Myocyte (in vitro differentiated cells): Measurements from ENCODE around the gene NEURL1. TPM values are rescaled to one million over a fixed set of nuclear protein-coding genes. Genes with fewer than 3 reads are reported as not detected.
A peak's percentile ranks its signal among the peaks of the same experiment; 100 is the strongest.
"Not testable (repeated sequence)": the region's sequence is repeated elsewhere in the genome, so short reads cannot be mapped to it uniquely, and the experiment has no call there.

Source experiments
- DNase-seq: peaks from one replicate; pipeline ENCODE4 v3.0.0-alpha.2; 2012; ENCODE audit warnings: low read depth
- total RNA-seq: library from RNA; depleted of rRNA; stranded (reverse); fragments of >200 nt; gene quantifications from 2 replicates; pipeline ENCODE4 v1.2.3, GENCODE V29; 2014

Gene NEURL1
- total RNA-seq, 1 donor from 2014 or later: 12.1 TPM

DNA sequence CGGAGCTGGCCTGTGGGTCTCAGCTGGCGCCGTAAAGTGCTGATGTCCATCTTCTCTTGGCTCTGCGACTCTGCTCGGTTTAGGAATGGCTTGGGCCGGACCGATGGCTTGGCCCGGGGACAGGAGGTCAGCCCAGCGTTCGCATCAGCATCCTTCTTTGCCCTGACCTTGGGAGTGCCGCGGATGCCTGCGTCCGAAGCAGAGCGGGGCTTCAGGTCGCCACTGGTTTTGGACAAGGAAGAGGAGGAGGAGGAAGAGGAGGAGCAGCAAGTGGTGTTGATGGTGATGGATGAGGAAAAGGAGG lies 109.3 kb downstream of the NEURL1 start:
- no peak for DNase-seq

DNA sequence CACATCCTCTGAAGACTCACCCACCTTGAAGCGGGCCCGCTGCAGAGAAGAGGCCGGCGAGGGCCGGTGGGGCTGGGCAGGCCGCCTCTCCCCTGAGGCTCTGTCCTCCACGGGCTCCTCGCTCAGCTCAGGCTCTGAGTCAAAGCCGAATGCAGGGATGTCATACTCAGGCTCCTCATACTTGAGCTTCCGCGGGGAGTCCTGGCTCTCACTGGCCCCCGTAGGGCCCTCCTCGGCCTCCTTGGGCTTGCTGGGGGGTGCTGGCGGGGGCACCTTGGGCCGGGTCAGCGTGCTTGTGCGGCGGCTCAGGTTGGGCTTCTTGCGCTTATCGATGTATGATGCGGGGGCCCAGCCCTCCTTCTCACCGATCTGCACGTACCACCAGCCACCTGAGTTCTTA lies 109.9 kb downstream of the NEURL1 start:
- DNase-seq: no peak

DNA sequence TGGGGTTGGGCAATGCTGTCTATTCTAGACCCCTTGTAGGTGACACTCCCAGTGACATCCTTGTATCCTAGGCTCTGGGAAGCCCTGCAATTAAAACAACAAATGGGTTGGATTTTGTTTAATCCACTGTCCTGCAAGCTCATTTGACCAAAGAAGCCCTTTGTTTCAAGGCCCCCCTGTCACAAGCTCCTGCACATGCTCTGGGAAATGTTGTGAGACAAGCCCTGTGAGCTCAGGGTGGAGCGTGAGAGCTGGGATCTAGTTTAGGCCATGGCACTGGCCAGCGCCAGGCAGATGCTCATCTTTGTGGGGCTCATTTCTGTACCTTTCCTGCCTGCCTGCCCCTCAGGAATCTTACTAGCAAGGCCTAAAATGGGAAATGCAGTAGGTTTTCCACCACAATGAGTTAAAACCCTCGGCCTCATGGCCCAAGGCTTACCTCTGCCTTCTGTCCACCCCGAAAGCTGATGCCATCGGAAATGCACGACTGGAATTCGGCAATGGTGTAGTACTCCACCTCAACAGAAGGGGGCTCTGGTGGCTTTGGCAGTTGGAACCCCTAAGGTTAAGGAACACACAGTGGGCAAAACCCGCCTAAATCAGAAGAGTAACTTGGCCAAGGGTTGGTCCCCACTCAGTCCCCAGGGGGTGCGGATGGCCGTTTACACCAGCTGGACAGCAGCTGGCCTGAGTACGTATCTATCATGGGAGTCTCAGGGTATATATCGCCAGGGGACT lies 112.0 kb downstream of the NEURL1 start:
- DNase-seq: peak; percentile 59

DNA sequence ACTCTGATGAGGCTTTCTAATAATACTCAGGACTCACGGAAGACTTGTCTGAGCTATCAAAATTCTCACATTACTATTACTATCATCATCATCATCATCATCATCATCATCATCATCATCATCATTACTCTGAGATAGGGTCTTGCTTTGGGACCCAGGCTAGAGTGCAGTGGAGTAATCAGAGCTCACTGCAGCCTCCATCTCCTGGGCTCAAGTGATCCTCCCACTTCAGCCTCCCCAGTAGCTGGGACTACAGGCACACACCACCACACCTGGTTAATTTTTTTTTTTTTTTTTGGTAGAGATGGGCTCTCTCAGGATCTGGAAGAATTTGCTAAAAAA lies 112.6 kb downstream of the NEURL1 start:
- not testable (repeated sequence) for DNase-seq

DNA sequence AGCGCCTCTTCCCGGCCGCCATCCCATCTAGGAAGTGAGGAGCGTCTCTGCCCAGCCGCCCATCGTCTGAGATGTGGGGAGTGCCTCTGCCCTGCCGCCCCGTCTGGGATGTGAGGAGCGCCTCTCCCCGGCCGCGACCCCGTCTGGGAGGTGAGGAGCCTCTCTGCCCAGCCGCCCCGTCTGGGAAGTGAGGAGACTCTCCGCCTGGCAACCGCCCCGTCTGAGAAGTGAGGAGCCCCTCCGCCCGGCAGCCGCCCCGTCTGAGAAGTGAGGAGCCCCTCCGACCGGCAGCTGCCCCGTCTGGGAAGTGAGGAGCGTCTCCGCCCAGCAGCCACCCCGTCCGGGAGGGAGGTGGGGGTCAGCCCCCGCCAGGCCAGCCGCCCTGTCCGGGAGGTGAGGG lies 113.5 kb downstream of the NEURL1 start:
- not testable (repeated sequence) for DNase-seq

DNA sequence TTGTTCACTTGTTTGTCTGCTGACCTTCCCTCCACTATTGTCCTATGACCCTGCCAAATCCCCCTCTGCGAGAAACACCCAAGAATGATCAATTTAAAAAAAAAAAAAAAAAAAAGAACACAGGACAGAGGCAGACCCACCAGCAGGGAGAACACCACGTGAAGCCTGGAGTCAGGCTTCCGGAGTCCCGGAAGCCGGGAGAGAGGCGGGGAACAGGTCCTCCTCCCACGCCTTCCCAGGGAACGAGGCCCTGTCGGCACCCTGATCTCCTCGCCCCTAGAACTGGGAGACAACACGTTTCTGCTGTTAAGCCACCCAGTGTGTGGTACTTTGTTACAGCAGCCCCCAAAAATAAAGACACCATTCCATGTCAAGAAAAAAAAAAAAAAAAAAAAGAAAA lies 114.6 kb downstream of the NEURL1 start:
- DNase-seq: not testable (repeated sequence)

DNA sequence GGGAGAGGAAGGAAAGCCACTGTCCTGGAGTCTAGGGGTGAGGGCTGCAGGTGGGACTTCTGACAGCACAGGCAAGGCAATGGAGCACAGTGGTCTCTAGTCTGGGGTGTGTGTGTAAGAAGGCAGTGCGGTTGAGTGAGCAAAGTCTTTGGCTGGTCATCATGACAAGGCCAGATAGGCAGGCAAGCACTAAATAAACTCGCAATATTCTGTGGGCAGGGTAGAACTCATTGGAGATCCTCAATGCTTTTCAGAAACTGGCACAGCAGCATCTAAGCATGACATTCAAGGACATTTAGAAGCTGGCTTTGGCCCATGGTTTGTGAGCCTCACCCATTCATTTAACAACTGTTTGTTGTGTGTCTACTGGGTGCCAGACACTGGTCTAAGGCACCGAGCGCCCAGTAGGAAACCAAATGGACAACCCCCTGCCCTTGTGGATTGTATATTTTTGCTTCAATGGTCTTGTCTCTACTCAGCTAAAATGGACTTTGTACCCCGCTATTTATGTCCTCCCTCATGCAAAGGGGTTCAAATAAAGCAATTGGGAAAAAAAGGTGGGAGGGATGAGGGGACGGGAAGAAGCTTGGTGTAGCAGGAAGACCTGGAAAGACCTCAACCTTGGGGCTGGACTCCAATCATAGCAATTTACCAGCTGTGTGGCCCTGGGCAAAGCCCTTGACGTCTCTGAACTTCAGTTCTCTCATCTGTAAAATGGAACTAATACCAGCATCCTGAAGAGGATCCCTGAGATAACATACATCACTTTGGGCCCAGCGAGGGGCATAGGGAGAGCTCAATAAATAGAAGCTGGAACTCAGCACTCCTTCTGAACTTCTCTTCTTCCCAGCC lies 116.0 kb downstream of the NEURL1 start:
- no peak for DNase-seq

DNA sequence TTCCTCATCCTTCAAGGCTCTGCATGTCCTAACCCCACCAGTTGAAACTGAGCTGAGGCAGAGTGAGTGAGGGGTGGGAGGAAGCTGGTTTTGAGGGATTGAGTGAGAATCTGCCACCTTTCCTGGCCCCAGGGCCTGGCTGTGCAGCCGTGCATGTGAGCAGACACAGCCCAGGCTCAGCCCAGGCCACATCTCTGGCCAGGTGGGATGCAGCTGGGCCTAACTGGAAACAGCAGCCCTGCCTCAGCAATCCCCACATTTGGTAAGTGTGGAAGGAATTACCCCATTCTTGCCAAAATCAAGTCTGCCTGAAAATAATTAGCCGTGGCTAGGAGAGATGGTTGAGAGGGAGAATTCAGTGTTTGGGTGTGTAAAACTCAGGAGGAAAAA lies 116.6 kb downstream of the NEURL1 start:
- no peak for DNase-seq

DNA sequence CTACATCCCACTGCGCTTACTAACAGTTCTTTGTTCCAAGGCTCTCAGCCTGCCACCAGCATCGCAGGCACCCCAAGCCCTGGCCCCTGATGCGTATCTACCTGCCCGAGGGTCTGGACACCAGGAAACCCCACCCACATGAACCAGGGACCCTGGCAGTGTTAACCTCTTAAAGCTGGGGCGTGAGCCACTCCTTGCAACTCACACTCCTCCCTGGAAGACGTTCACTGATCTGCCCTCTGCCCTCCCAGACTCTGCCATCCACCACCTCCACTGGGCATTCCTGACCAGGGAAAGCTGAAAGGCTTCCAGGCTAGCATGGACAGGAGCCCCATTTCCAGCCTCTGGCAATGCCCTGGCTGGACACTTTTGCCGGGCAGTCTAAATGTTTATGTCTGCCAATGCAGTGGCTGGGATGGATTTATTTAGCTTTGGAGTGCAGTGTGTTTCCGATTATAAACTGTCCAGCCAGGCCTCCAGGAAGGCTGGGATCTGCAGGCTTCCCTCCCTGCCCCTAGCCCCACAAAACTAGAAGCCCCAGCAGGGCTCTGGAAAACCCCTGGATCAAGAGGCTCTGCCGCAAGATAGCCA lies 117.5 kb downstream of the NEURL1 start:
- no peak for DNase-seq

DNA sequence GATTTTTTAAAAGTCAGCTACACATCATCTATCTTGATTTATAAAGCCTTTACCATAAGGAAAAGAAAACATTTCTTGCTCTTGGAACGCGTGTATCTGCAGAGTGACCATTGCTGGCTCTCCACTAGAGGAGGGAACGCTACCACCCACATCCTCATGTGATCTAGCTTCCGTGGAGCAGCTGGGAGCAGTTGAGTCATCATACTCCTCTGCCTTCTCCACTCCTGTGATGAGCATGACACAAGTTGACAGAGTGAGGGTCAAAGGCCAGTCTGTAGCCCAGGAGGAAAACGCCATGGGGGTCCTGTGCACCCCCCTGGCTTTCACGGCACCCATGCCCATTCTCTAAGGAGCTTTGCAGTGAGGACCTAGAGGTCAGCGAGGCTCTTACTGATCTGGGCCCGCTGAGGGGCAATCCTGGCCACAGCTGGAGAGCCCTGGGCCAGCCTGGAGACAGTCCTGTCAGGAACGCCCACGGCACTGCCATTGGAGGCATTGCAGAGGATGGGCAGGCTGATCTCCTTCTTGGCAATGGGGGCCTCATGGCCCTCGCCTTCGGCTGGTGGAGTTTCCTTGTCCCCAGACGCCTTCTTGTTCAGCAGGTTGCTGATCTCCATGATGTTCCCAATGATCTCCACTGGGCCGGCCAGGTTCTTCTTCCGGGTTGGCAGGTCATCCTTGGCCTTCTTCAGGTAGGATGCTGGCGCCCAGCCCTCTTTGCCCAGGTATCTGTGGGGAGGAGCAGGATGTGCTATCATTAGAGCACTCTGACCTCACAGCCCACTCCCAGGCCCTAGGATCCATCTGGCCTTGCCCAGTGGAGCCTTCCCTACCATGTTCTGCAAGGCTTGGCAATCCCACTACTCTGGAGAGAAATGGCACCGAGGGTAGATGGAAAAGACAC lies 119.2 kb downstream of the NEURL1 start:
- DNase-seq: peak; percentile 89

DNA sequence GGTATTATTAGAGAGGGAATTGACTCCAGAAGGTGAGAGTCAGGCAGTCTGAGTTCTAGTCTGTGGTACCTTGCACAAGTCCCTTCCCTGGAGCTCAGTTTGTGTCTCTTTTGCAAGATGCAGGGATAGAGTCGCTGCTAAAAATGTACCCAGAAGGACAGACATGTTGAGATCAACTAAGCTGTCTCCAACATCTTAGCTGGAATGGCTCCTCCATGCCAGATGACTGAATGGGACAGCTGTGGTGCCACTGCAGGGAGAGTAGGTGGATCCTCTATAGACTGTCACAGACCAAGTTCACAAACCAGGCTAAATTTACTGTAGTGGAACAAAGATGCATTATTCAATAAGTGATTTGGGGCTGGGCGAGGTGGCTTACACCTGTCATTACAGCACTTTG lies 120.1 kb downstream of the NEURL1 start:
- DNase-seq: peak; percentile 88

DNA sequence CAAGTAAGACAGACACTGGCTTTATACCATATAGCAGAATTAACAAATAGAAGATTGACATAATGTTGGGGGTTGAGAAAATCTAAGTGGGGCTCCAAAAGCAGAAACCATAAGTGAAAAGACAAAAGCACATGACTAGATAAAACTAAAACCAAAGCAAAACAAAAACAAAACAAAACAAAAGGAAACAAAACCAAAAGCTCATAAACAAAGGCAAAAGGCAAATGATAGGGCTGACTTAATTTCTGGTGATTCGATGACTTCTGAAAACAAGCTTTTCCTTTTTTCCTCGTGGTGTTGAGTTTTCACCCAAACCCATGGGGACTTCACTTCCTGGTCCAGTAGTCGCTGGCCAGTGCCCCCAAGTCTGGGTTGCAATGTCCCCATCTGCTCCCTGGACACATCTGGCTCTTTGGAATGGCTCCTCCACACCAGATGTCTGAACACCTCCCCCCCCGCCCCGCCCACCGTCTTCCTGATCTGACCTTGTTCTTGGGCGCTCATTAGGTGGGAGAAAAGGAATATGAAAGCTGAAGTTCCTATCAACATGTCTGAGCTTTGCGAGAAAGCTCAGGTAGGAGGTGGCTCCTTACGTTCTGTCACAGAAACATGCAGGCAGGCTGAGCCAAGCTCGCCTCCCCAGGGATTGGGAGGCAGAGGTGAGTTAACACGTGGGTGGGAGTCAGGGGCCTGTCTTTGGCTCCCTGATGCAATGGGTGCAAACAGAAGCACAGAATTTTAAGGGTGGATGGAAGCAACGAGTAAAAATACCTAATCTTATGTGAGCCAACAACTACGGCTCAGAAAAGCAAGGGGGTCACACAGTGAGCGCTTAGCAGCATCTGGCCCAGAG lies 121.0 kb downstream of the NEURL1 start:
- DNase-seq: no peak

DNA sequence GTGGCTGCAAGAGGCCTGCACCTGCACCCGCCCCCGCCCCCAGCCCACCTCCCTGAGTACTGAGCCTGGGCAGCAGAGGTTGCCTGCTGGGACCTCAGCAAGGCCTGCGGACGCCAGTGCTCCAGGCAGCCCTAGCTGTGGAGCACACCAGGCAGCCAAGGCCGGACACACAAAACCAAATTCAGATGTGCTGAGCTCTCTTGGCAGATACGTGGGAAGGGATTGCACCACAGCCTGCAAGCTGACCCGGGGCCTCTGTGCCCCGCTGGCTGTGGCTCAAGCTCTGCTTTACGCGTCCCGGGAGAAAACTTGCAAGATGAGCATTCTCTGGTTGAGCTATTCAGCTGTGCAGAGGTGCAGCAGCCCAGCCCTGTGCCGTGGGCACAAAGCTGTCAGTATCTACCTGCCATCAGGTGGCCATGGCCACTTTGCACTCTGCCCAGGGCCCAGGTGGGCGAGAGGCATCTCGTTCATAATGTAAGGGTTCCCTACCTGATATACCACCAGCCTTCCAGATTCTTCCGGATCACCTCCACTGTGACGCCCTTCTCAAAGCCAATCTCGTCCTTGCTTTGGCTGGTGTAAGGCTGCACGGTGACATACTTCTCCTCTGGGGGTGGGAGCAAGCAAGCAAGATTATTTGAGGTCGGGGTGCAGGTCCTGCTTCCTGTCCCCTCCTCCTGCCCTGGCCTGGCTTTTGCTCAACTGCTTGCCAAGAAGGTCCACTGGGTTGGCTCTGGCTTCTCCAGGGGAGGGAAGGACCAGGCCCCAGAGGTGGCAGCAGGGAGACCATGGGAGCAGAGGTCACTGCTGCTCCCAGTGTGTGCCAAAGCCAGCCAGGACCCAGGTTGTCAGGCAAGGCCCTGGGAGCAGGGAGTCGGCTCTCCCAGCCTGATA lies 123.4 kb downstream of the NEURL1 start:
- peak; percentile 72 for DNase-seq

DNA sequence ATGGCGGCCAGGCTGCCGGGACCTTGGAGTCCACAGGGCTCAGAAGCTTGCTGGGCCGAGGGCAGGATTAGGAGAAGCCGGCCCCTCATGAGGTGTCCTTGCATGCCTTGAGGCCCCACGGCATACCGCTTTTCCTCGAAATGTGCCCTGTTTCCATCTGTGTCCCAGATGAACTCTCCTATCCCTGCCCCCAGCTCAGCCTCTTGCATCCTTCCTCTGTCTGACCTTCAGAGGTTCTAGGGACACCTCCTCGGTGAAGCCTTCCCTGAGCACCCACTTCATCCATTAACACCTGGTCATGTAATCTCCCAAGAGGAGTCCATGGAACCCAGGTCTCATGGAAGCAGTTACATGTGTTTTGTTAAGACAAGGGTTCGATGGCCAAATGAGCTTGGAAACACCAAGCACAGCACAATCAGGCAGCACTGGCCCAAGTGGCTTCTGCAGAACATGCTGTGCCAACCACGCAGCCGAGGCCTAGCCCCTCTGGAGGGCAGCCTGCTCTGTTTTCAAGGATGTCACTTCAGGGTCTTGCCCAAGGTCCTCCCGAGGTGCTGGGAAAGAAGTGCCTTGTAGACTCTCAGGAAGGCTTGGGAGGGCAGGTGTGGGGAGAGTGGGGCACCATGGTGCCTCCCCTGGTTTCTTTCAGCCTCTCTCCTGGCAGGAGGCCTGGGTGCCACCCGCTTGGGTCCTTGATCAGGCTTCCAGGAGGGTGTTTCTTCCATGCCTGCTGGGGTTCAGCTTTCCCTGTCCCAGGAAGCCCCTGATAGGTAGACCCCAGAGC lies 124.3 kb downstream of the NEURL1 start:
- no peak for DNase-seq

DNA sequence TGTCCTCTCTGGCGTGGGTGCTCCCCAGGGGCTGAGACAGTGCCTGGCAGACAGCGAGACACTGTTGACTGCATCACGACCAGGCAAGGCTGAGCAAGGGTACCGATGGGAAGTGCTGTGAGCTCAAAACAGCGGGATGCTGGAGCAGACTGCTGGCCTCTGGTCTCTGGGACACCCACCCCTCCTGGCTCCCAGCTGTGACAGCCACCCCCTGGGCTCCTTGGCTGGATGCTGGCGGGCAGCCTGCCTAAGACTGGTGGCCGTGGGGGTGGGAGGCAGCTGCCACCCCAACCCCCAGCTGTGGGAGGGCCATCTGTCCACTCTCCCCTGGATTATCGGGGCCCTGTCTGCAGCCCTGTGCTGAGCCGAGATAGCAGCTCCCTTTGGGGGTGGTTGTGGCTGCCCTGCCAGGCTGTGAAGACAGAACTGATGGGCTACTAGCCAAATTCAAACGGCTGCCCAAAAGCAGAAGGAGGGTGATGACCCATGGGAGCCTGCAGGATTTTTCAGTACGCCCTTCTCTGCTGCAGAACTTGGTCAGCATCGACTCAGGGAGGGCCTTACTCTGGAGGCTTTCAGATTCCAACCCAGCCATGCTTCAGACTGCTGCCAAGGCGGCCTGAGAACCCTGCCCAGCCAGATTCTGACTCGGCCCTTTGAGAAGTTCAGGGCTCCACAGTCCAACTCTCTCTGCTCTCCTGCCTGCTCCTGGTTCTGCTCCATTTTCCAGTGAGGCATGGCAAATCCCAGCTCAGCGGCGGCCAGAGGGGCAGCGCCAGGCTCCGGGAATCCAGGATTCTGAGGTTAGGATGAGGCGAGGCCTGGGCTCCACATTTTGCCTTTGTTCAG lies 125.3 kb downstream of the NEURL1 start:
- DNase-seq: peak; percentile 81

DNA sequence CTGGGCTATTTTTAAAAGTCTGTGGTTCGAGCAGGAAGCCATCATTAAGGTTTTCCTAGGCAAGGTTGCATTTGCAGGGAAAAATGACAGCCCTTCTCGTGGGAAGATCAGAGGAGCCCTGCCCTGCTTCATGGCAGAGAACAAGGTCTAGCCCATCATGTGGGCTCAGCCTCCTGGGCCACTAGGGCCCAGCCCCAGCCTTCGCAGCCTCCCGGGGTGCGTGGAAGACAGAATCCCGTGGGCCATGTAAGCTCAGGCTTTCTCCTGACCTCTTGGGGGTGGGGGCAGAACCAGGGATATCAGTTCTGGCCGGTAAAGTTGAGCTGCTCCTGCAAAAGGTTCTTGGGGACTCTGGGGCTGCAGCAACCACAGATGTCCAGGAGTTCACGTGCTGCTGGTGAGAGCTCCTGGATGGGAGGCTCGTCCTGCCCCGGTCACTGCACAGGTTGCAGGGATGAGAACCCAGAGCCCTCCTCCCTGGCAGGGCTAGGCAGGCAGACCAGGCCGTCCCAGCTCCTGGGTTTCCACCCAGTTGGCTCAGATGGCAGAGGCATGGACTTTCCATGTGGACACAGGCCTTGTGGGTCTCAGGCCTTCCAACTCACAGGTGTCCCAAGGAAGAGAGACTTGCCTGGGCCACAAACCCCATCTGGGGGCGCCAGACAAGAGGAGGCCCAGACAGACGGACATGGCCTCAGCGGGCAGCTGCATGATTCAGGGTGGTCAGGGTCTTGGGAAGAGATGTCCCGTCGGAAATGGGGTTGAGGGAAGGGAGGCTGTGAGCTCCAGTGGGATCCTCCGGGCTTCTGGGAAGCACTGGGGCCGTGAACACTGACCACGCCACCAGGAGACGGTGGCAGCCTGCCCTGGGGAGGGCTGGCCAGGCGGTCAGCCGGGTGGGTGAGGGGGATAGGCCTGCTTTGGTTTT lies 126.2 kb downstream of the NEURL1 start:
- DNase-seq: peak; percentile 64

DNA sequence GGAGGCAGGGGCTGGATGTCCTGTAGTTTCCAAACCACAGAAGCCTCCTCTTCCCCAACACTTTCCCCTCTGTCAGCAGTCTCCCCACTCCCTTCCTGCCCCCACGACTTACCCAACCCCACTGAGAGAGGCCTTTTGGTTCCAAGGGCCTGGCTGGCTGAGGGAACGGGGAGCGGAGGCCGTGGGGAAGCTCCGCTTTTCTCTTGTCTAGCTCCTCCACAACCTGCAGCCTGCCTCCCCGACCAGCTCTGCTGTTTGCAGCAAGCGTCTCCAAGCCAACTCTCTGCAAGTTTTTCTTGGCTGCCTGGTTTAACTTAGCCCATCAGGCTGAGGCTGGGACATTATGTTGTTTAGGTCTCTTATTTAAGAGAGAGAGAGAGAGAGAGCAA lies 126.8 kb downstream of the NEURL1 start:
- no peak for DNase-seq
